ENCODE data around the gene HTR1D. TPM values are rescaled to one million over a fixed set of nuclear protein-coding genes. Genes with fewer than 3 reads are reported as not detected.

The HTR1D gene
- total and polyA plus RNA-seq, 2 experiments from 2014 or later, result not detected

DNA sequence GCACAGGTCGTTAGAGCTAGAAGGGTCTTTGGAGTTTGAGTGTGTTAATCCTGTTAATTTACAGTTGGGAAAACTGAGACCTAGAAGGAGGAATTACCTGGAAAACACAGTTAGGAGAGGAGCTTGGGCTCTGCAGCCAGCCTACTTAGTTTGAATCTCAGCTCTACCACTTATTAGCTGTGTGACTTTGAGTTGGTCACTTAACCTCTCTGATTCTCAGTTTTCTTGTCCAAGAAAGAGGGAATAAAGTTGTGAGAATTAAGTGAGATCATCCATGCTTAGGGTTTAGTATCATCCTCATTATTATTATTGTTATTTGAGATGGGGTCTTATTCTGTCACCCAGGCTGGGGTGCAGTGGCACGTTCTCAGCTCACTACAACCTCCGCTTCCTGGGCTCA is 5.4 kb upstream of the HTR1D start:
- H3K4me1 ChIP-seq (ENCODE audit: insufficient read depth), result peaks cover 13% of the 10 kb centered on the region
- H2AFZ ChIP-seq, result no peak overlapping the region
- no peaks in the 10 kb centered on the region for H4K20me1 ChIP-seq (ENCODE audit: insufficient read depth)
- peaks cover 15% of the 10 kb centered on the region for H3K27me3 ChIP-seq (replicated peaks; ENCODE audit: insufficient read depth)
- WGBS, 2 experiments (ENCODE audit: low coverage in 1 of 2, low lambda C conversion rate in 2 of 2, missing lambda C conversion rate in 2 of 2), result 68 to 72% methylated on average over 3 of the region's 3 CpGs
- no peak overlapping the region for H3K4me3 ChIP-seq
- TF ChIP-seq EZH2 (IDR thresholded peaks at IDR 0.05; ENCODE audit: insufficient read depth, poor library complexity, severe bottlenecking), result no peak
- TF ChIP-seq EZH2phosphoT487 (IDR thresholded peaks at IDR 0.05; ENCODE audit: insufficient read depth, low read depth), result no peak
- in situ Hi-C loops (cut with MboI), result no loop called here
- no peak overlapping the region for H3K27ac ChIP-seq
- no peaks in the 10 kb centered on the region for H3K36me3 ChIP-seq (ENCODE audit: low read depth)
- no peak overlapping the region for H3K9ac ChIP-seq
- peaks cover 10% of the 10 kb centered on the region; the same call in 1 of the 2 replicates for H3F3A ChIP-seq (ENCODE audit: insufficient read depth)
- no peaks in the 10 kb centered on the region for H3K9me2 ChIP-seq (ENCODE audit: insufficient read depth)
- H3K9me3 ChIP-seq (ENCODE audit: low read depth), result no peaks in the 10 kb centered on the region
- H3K4me2 ChIP-seq (ENCODE audit: unreplicated experiment), result no peak overlapping the region
- DNase-seq, result no peak
- no peaks in the 10 kb centered on the region for H3K79me2 ChIP-seq (ENCODE audit: insufficient read depth)

DNA sequence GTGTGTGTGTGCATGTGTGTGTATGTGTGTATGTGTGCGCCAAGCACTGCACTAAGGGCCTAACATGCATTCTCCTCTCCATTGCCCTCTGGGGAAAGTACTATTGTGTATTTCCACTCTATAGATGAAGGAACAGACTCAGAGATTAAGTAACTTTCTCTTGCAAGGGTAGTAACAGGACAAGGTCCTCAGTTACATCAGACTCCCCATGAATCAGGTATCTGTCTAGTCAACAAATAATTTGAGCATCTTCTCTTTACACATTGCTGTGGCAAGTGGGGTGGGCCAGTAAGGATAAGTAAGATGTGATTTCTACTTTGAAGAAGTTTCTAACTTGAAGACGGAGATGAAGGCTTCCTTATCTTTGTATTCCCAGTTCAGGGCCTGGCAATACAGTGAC is 5.0 kb upstream of the HTR1D start:
- Histone ChIP-seq H3K27ac (no peak overlapping the region), H2AFZ (no peak overlapping the region), H3K9me3 (ENCODE audit: low read depth) (no peaks in the 10 kb centered on the region), H3F3A (ENCODE audit: insufficient read depth) (peaks cover 10% of the 10 kb centered on the region; the same call in 1 of the 2 replicates), H3K4me1 (ENCODE audit: insufficient read depth) (peaks cover 17% of the 10 kb centered on the region), H3K9me2 (ENCODE audit: insufficient read depth) (no peaks in the 10 kb centered on the region), H3K27me3 (replicated peaks; ENCODE audit: insufficient read depth) (peaks cover 19% of the 10 kb centered on the region), H3K4me3 (no peak overlapping the region), H3K4me2 (ENCODE audit: unreplicated experiment) (no peak overlapping the region), H3K36me3 (ENCODE audit: low read depth) (no peaks in the 10 kb centered on the region), H3K79me2 (ENCODE audit: insufficient read depth) (no peaks in the 10 kb centered on the region), H4K20me1 (ENCODE audit: insufficient read depth) (no peaks in the 10 kb centered on the region), H3K9ac (no peak overlapping the region)
- TF ChIP-seq EZH2 (IDR thresholded peaks at IDR 0.05; ENCODE audit: insufficient read depth, poor library complexity, severe bottlenecking) (no peak), EZH2phosphoT487 (IDR thresholded peaks at IDR 0.05; ENCODE audit: insufficient read depth, low read depth) (no peak)
- in situ Hi-C loops (cut with MboI), result no loop called here
- WGBS, 2 experiments (ENCODE audit: low coverage in 1 of 2, low lambda C conversion rate in 2 of 2, missing lambda C conversion rate in 2 of 2), result 98 to 99% methylated on average over 2 of the region's 2 CpGs
- DNase-seq, result no peak

DNA sequence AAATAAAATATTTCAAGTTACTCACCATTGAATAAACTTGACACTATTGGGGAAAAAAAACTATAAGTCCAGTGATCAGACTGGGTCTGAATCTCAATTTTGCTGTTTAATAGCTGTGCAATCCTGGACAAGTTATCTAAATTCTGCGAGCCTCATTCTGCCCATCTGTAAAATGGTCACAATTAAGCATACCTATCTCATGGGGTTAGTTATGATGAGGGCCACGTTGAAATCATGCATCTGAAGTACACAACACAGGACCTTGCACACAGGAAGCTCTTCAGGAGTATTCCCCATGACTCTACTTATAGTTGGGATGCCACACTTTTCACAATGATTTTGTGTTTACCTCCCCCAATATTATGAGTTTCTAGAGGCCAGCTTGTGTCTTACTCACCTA is 3.8 kb upstream of the HTR1D start:
- H3K9me2 ChIP-seq (ENCODE audit: insufficient read depth), result no peaks in the 10 kb centered on the region
- peaks cover 10% of the 10 kb centered on the region; the same call in 1 of the 2 replicates for H3F3A ChIP-seq (ENCODE audit: insufficient read depth)
- no peak overlapping the region for H3K9ac ChIP-seq
- no peaks in the 10 kb centered on the region for H3K36me3 ChIP-seq (ENCODE audit: low read depth)
- no peaks in the 10 kb centered on the region for H3K9me3 ChIP-seq (ENCODE audit: low read depth)
- 69 to 83% methylated on average over 2 of the region's 2 CpGs for WGBS, 2 experiments (ENCODE audit: low coverage in 1 of 2, low lambda C conversion rate in 2 of 2, missing lambda C conversion rate in 2 of 2)
- in situ Hi-C loops (cut with MboI), result no loop called here
- peaks cover 30% of the 10 kb centered on the region for H3K27me3 ChIP-seq (replicated peaks; ENCODE audit: insufficient read depth)
- no peak for TF ChIP-seq EZH2 (IDR thresholded peaks at IDR 0.05; ENCODE audit: insufficient read depth, poor library complexity, severe bottlenecking)
- TF ChIP-seq EZH2phosphoT487 (IDR thresholded peaks at IDR 0.05; ENCODE audit: insufficient read depth, low read depth), result no peak
- H3K4me2 ChIP-seq (ENCODE audit: unreplicated experiment), result no peak overlapping the region
- no peaks in the 10 kb centered on the region for H4K20me1 ChIP-seq (ENCODE audit: insufficient read depth)
- no peak overlapping the region for H3K27ac ChIP-seq
- no peak overlapping the region for H2AFZ ChIP-seq
- no peaks in the 10 kb centered on the region for H3K79me2 ChIP-seq (ENCODE audit: insufficient read depth)
- H3K4me1 ChIP-seq (ENCODE audit: insufficient read depth), result peaks cover 17% of the 10 kb centered on the region
- no peak for DNase-seq
- no peak overlapping the region for H3K4me3 ChIP-seq

DNA sequence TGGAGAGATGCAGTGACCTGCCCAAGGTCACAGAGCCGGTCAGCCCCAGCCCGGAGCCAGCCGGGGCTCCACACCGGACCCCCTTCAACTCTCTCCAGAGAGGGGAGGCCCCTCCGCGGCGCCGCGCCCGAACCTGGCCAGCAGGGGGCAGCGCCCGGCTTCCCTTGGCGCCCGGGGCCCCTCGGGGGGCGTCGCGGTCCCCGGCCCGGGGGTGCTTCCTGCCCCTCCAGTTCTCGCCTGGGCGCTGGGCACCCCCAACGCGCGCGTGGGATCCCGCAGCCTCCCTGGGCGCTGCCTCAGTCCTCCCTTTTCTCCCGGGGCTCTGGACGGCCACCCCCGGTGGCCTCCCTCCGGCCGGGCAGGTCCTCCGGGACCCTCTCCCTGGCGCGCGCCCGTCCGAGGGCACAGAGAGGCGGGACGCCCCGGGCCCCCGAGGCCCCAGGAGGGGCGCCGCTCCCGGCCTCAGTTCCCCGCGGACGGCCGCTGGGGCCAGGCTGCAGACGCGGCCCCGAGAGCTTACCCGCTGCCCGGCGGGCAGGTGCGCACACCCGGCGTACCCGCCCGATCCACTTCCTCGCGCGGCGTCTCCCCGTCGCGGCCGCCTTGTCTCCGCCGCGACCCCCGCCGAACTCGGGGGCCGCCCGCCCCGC is 406 bp downstream of the HTR1D start:
- 0 out of 2 replicates have a peak overlapping the region, but pooled peaks have one; percentile 13 for H2AFZ ChIP-seq
- H3K9me3 ChIP-seq (ENCODE audit: low read depth), result no peaks in the 10 kb centered on the region
- WGBS, 2 experiments (ENCODE audit: low coverage in 1 of 2, low lambda C conversion rate in 2 of 2, missing lambda C conversion rate in 2 of 2), result 1 to 4% methylated on average over 45 to 57 of the region's 78 CpGs

More for the DNA sequence above, 406 bp downstream of the HTR1D start:
- Histone ChIP-seq H3K9ac (no peak overlapping the region), H3F3A (ENCODE audit: insufficient read depth) (no peaks in the 10 kb centered on the region), H3K4me3 (peak overlapping the region; percentile 61), H3K79me2 (ENCODE audit: insufficient read depth) (no peaks in the 10 kb centered on the region), H3K4me1 (ENCODE audit: insufficient read depth) (0 out of 2 replicates have a peak, but pooled peaks cover 4% of the 10 kb centered on the region), H3K27me3 (replicated peaks; ENCODE audit: insufficient read depth) (peaks cover 30% of the 10 kb centered on the region), H3K4me2 (ENCODE audit: unreplicated experiment) (peak overlapping the region; percentile 50), H3K36me3 (ENCODE audit: low read depth) (no peaks in the 10 kb centered on the region), H3K9me2 (ENCODE audit: insufficient read depth) (no peaks in the 10 kb centered on the region), H4K20me1 (ENCODE audit: insufficient read depth) (no peaks in the 10 kb centered on the region), H3K27ac (no peak overlapping the region)
- TF ChIP-seq EZH2phosphoT487 (IDR thresholded peaks at IDR 0.05; ENCODE audit: insufficient read depth, low read depth) (0 out of 2 replicates have a peak, but pooled peaks have one; percentile 55), EZH2 (IDR thresholded peaks at IDR 0.05; ENCODE audit: insufficient read depth, poor library complexity, severe bottlenecking) (no peak)
- DNase-seq, result peak; percentile 20
- in situ Hi-C loops (cut with MboI), result no loop called here
